ENCODE results near the gene COL26A1. TPM values are rescaled to one million over a fixed set of nuclear protein-coding genes. Genes with fewer than 3 reads are reported as not detected.

The COL26A1 gene
- total RNA-seq, 1 experiment from 2014 or later = 0.43 TPM

DNA sequence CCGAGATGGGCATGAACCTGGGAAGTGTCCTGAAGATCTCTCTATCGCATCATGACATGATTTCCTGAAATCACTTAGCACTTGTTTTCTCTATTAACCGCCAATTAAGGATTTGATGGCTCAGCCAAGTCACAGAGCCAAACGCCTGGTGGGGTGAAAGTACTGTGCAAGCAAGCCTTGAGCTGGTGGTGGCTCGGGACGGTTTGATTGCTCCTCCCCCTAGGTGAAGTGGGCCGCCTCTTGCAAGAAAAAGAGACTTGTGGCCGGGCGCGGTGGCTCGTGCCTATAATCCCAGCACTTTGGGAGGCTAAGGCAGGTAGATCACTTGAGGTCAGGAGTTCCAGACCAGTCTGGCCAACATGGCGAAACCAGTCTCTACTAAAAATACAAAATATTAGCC, 50.3 kb downstream of the COL26A1 start:
- intact Hi-C loops (cut with micrococcal nuclease; ENCODE audit: unreplicated experiment) = no loop called here
- no peaks in the 10 kb centered on the region for H3K9me3 ChIP-seq (ENCODE audit: low read depth, low read length, poor library complexity, severe bottlenecking)
- POLR2A ChIA-PET (ENCODE audit: low non-redundant PET) = no interaction called here
- H3K27me3 ChIP-seq (replicated peaks; ENCODE audit: insufficient read depth, low read depth, low read length, poor library complexity) = no peaks in the 10 kb centered on the region
- TF ChIP-seq EZH2 (IDR thresholded peaks at IDR 0.05; ENCODE audit: borderline replicate concordance, low read depth, low read length, poor library complexity, severe bottlenecking) (no peak), CTCF (conservative IDR thresholded peaks at IDR 0.05; ENCODE audit: low read depth, low read length) (no peak)
- H3K4me3 ChIP-seq (ENCODE audit: low read depth, low read length, poor library complexity, severe bottlenecking) = no peak overlapping the region
- no peaks in the 10 kb centered on the region for H3K36me3 ChIP-seq (ENCODE audit: insufficient read depth, low read length, poor library complexity, severe bottlenecking)
- CTCF ChIA-PET = interaction anchor here (0.6 kb wide), 1 partner anchor 89 kb away, joined by 4 read pairs; no protein-coding TSS in a partner anchor
- no peak overlapping the region for H3K27ac ChIP-seq (ENCODE audit: low read depth, low read length, poor library complexity, severe bottlenecking)
- H3K4me1 ChIP-seq (ENCODE audit: insufficient read depth, low read length, poor library complexity, severe bottlenecking) = no peaks in the 10 kb centered on the region
- no TSS peak for BruUV-seq (replicated peaks)
- no peak for DNase-seq (ENCODE audit: low spot score)

DNA sequence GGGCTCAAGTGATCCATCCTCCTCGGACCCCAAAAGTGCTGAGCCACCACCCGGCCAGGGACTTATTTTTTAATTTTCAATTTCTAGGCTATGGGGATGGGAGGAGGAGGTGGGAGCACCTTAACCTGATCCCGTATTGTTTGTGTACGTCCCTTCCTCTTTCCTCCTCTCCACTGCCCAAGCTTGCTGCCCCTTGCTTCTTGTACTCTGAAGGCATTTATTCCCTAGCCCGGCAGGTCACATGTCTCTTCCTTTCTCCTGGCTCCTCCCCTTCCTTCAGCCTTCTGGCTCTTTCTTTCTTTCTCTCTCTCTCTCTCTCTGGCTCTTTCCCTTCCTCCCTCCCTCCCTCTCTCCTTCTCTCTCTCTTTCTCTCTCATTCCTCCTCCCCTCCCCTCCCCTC, 56.0 kb downstream of the COL26A1 start:
- ChIA-PET CTCF (no interaction called here), POLR2A (ENCODE audit: low non-redundant PET) (no interaction called here)
- Histone ChIP-seq H3K4me1 (ENCODE audit: insufficient read depth, low read length, poor library complexity, severe bottlenecking) (no peaks in the 10 kb centered on the region), H3K4me3 (ENCODE audit: low read depth, low read length, poor library complexity, severe bottlenecking) (no peak overlapping the region), H3K27ac (ENCODE audit: low read depth, low read length, poor library complexity, severe bottlenecking) (no peak overlapping the region), H3K27me3 (replicated peaks; ENCODE audit: insufficient read depth, low read depth, low read length, poor library complexity) (no peaks in the 10 kb centered on the region), H3K36me3 (ENCODE audit: insufficient read depth, low read length, poor library complexity, severe bottlenecking) (no peaks in the 10 kb centered on the region), H3K9me3 (ENCODE audit: low read depth, low read length, poor library complexity, severe bottlenecking) (no peaks in the 10 kb centered on the region)
- intact Hi-C loops (cut with micrococcal nuclease; ENCODE audit: unreplicated experiment) = no loop called here
- TF ChIP-seq CTCF (conservative IDR thresholded peaks at IDR 0.05; ENCODE audit: low read depth, low read length) (no peak), EZH2 (IDR thresholded peaks at IDR 0.05; ENCODE audit: borderline replicate concordance, low read depth, low read length, poor library complexity, severe bottlenecking) (no peak)
- no TSS peak for BruUV-seq (replicated peaks)
- no peak for DNase-seq (ENCODE audit: low spot score)

DNA sequence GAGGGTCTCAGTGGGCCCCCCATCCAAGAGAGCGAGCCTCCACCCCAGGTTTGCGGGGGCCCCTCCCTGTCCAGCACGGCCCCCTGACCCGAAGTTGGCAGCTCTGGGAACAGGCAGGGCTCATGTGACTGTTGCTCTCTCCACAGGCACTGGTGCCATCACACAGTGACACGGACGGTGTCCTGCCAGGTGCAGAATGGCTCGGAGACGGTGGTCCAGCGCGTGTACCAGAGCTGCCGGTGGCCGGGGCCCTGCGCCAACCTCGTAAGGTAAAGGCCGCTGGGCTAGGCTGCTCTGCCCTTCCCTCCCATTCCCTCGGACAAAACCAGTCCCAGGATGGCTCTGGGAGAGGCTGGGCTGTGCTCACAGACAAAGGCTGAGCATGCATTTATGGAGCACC, 57.2 kb downstream of the COL26A1 start:
- no peak for TF ChIP-seq EZH2 (IDR thresholded peaks at IDR 0.05; ENCODE audit: borderline replicate concordance, low read depth, low read length, poor library complexity, severe bottlenecking)
- TF ChIP-seq CTCF (conservative IDR thresholded peaks at IDR 0.05; ENCODE audit: low read depth, low read length) = no peak
- no peaks in the 10 kb centered on the region for H3K9me3 ChIP-seq (ENCODE audit: low read depth, low read length, poor library complexity, severe bottlenecking)
- H3K27ac ChIP-seq (ENCODE audit: low read depth, low read length, poor library complexity, severe bottlenecking) = no peak overlapping the region
- no peaks in the 10 kb centered on the region for H3K27me3 ChIP-seq (replicated peaks; ENCODE audit: insufficient read depth, low read depth, low read length, poor library complexity)
- no peak overlapping the region for H3K4me3 ChIP-seq (ENCODE audit: low read depth, low read length, poor library complexity, severe bottlenecking)
- no peaks in the 10 kb centered on the region for H3K36me3 ChIP-seq (ENCODE audit: insufficient read depth, low read length, poor library complexity, severe bottlenecking)
- intact Hi-C loops (cut with micrococcal nuclease; ENCODE audit: unreplicated experiment) = no loop called here
- DNase-seq (ENCODE audit: low spot score) = no peak
- no peaks in the 10 kb centered on the region for H3K4me1 ChIP-seq (ENCODE audit: insufficient read depth, low read length, poor library complexity, severe bottlenecking)
- ChIA-PET CTCF (no interaction called here), POLR2A (ENCODE audit: low non-redundant PET) (no interaction called here)
- no TSS peak for BruUV-seq (replicated peaks)

Data from A673 (cell line).